ENCODE data around the gene CAMK2D. TPM values are rescaled to one million over a fixed set of nuclear protein-coding genes. Genes with fewer than 3 reads are reported as not detected.

The CAMK2D gene
- total and polyA plus RNA-seq, 4 donors, result 10.1 to 31.0 (median 25.6) TPM

- no peaks in the 10 kb centered on the region for H3K4me1 ChIP-seq (ENCODE audit: control insufficient read depth in 4 of 4, insufficient read depth in 4 of 4, low read length in 3 of 4)
- H3K36me3 ChIP-seq (ENCODE audit: control insufficient read depth in 4 of 4, insufficient read depth in 3 of 4, low read depth in 1 of 4, low read length in 3 of 4), result no peaks in the 10 kb centered on the region
- no peaks in the 10 kb centered on the region for H3K27me3 ChIP-seq (ENCODE audit: control insufficient read depth in 4 of 4, insufficient read depth in 4 of 4, low read length in 3 of 4)
- H3K9ac ChIP-seq (ENCODE audit: low read depth in 1 of 2, low read length in 2 of 2), result no peak overlapping the region
- H3K27ac ChIP-seq (ENCODE audit: low read depth in 1 of 2, low read length in 2 of 2), result no peak overlapping the region
- TF ChIP-seq ATF3 (IDR thresholded peaks at IDR 0.05) (no peak), EGR1 (IDR thresholded peaks at IDR 0.05; ENCODE audit: low read depth in 2 of 2) (no peak), JUND (IDR thresholded peaks at IDR 0.05) (no peak), YY1 (IDR thresholded peaks at IDR 0.05) (no peak), HNF4A (conservative IDR thresholded peaks at IDR 0.05) (no peak), FOXA1 (IDR thresholded peaks at IDR 0.05) (no peak), RXRA (IDR thresholded peaks at IDR 0.05) (no peak), NR2F2 (IDR thresholded peaks at IDR 0.05) (no peak), FOXA2 (IDR thresholded peaks at IDR 0.05) (no peak), CTCF (IDR thresholded peaks at IDR 0.05; ENCODE audit: low read depth, low read length, missing input control) (no peak), REST (IDR thresholded peaks at IDR 0.05) (no peak), MAX (IDR thresholded peaks at IDR 0.05) (no peak), GABPA (IDR thresholded peaks at IDR 0.05 in 1 of 2, conservative IDR thresholded peaks at IDR 0.05 in 1 of 2) (no peak), RAD21 (IDR thresholded peaks at IDR 0.05) (no peak), SP1 (IDR thresholded peaks at IDR 0.05) (no peak), TAF1 (conservative IDR thresholded peaks at IDR 0.05) (no peak), HNF4G (IDR thresholded peaks at IDR 0.05) (no peak), ZBTB33 (IDR thresholded peaks at IDR 0.05) (no peak)
- no peak overlapping the region for H3K4me3 ChIP-seq (ENCODE audit: low read depth in 1 of 3, low read length in 3 of 3)
- peaks cover 0 to 3% (median 0%) of the 10 kb centered on the region in 4 donors for H3K9me3 ChIP-seq (ENCODE audit: control insufficient read depth in 4 of 4, low read length in 3 of 4)
- DNase-seq (ENCODE audit: low spot score), result no peak
Measured at GRCh38 chr4:113806850-113807249, 45.3 kb upstream of the CAMK2D start.
